Sigmoid colon (tissue), 4 donors: ENCODE measurements around the gene ZNF543.
"Not testable (repeated sequence)": the region's sequence is repeated elsewhere in the genome, so short reads cannot be mapped to it uniquely, and the experiment has no call there.

Source experiments
- POLR2A ChIP-seq, 2 donors: fragments of 450-650 bp; IDR thresholded peaks; one replicate each; pipeline ENCODE4 v1.6.1; 2016; ENCODE audit warnings: antibody characterized with exemption in 2 of 2, mild to moderate bottlenecking in 2 of 2, moderate library complexity in 2 of 2
- POLR2AphosphoS5 ChIP-seq, 4 donors: sonication (generic); formaldehyde crosslinking; IDR thresholded peaks; one replicate each; pipeline ENCODE4 v1.6.1; 2017; ENCODE audit warnings: antibody characterized with exemption in 4 of 4
- TF ChIP-seq, protein P1 (sequence below), 4 experiments: fragments of 450-650 bp in 3 of 4; fragments of 200-600 bp in 1 of 4; IDR thresholded peaks; one replicate each; pipeline ENCODE4 v1.5.1; 2016 to 2019; ENCODE audit warnings: antibody characterized with exemption in 4 of 4, mild to moderate bottlenecking in 3 of 4, moderate library complexity in 2 of 4

DNA sequence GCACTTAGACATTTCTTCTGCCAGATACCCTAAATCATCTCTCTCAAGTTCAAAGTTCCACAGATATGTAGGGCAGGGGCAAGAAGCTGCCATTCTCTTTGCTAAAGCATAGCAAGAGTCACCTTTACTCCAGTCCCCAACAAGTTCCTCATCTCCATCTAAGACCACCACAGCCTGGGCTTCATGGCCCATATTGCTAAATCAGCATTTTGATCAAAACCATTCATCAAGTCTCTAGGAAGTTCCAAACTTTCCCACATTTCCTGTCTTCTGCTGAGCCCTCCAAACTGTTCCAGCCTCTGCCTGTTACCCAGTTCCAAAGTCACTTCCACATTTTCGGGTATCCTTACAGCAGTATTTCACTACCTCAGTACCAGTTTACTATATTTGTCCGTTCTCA, 54.4 kb downstream of the ZNF543 start:
- TF ChIP-seq, protein P1, sequence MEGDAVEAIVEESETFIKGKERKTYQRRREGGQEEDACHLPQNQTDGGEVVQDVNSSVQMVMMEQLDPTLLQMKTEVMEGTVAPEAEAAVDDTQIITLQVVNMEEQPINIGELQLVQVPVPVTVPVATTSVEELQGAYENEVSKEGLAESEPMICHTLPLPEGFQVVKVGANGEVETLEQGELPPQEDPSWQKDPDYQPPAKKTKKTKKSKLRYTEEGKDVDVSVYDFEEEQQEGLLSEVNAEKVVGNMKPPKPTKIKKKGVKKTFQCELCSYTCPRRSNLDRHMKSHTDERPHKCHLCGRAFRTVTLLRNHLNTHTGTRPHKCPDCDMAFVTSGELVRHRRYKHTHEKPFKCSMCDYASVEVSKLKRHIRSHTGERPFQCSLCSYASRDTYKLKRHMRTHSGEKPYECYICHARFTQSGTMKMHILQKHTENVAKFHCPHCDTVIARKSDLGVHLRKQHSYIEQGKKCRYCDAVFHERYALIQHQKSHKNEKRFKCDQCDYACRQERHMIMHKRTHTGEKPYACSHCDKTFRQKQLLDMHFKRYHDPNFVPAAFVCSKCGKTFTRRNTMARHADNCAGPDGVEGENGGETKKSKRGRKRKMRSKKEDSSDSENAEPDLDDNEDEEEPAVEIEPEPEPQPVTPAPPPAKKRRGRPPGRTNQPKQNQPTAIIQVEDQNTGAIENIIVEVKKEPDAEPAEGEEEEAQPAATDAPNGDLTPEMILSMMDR (IDR thresholded peaks at IDR 0.05), result not testable (repeated sequence)
- not testable (repeated sequence) for TF ChIP-seq POLR2A, POLR2AphosphoS5 (IDR thresholded peaks at IDR 0.05)
